Measurements from ENCODE around the gene SYCE3.
A peak's percentile ranks its signal among the peaks of the same experiment; 100 is the strongest.
"Not testable (repeated sequence)": the region's sequence is repeated elsewhere in the genome, so short reads cannot be mapped to it uniquely, and the experiment has no call there.

Gene SYCE3

DNA sequence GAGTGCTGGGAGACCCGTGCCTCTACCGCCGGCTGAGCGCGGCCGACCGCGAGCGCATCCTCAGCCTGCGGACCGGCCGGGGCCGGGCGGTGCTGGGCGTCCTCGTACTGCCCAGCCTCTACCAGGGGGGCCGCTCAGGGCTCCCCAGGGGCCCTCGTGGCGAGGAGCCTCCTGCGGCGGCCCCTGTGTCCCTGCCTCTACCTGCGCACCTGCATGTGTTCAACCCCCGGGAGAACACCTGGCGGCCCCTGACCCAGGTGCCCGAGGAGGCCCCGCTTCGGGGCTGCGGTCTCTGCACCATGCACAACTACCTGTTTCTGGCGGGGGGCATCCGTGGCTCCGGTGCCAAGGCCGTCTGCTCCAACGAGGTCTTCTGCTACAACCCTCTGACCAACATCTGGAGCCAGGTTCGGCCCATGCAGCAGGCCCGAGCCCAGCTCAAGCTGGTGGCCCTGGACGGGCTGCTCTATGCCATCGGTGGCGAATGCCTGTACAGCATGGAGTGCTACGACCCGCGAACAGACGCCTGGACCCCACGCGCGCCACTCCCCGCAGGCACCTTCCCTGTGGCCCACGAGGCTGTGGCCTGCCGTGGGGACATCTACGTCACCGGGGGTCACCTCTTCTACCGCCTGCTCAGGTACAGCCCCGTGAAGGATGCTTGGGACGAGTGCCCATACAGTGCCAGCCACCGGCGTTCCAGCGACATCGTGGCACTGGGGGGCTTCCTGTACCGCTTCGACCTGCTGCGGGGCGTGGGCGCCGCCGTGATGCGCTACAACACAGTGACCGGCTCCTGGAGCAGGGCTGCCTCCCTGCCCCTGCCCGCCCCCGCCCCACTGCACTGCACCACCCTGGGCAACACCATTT lies 13.6 kb downstream of the SYCE3 start:
- DNase-seq (ENCODE audit: low read depth in 2 of 2): no peak

DNA sequence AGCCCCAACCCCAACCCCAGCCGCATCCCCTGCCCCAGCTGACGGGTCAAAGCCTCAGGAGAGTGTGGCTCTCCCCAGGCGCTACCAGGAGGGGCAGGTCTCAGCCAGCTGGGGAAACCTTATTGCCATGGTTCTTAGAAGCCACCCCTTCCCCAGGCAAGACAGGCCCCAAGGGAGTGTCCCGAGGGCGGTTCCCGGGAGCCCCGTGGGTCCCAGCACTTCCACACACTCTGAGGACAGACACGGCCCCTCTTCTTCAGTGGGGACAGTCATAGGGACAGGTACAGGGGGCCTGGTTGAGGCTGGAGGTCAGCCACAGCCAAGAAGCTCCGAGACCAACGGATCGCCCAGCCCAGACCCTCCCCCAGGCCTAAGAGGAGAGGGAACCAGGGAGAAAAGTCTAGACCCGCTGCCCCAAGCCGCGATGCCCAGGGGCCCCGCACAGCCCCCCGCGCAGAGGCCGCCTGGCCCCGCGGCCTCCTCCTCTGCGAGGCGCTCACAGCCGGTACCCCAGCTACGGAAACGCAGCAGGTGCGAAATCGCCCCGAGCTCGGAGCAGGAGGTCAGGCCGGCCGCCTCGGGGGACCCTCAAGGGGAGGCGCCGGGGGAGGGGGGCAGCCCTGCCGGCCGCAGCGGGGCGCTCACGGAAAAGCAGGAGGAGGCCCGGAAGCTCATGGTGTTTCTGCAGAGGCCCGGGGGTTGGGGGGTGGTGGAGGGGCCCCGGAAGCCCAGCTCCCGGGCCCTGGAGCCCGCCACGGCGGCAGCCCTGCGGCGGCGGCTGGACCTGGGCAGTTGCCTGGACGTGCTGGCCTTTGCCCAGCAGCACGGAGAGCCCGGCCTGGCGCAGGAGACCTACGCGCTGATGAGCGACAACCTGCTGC lies 14.4 kb downstream of the SYCE3 start:
- DNase-seq (ENCODE audit: low read depth in 2 of 2): no peak

DNA sequence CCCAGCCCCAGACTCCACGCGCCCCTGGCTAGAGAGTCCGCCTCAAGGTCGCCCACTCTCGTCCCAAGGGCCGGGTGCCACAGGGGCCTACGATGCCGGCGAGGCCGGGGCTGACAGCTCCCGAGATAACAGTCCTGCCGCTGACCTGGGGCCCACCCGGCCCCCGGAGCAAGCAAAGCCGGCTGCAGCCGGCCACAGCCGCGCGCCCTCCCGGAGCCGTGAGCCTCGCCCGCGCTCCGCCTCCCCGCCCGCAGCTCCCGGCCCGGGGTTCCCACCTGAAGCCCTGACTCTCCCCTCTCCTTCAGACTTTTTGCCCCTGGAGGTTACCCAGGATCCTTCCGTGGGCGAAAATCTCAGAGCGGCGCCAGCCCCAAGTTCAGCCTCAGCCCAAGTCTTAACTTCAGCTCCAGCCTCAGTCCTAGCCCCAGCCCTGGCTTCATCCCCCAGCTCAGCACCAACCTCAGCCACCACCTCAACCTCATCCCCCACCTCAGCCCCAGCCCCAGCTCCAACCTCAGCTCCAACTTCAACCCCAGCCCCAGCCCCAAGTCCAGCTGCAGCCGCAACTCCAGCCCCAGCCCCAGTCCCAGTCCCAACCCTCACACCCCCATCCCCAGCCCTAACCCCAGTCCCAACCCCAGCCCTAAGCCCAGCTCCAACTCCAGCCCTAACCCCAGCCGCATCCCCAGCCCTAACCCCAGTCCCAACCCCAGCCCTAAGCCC lies 15.3 kb downstream of the SYCE3 start:
- DNase-seq (ENCODE audit: low read depth in 2 of 2): no peak

DNA sequence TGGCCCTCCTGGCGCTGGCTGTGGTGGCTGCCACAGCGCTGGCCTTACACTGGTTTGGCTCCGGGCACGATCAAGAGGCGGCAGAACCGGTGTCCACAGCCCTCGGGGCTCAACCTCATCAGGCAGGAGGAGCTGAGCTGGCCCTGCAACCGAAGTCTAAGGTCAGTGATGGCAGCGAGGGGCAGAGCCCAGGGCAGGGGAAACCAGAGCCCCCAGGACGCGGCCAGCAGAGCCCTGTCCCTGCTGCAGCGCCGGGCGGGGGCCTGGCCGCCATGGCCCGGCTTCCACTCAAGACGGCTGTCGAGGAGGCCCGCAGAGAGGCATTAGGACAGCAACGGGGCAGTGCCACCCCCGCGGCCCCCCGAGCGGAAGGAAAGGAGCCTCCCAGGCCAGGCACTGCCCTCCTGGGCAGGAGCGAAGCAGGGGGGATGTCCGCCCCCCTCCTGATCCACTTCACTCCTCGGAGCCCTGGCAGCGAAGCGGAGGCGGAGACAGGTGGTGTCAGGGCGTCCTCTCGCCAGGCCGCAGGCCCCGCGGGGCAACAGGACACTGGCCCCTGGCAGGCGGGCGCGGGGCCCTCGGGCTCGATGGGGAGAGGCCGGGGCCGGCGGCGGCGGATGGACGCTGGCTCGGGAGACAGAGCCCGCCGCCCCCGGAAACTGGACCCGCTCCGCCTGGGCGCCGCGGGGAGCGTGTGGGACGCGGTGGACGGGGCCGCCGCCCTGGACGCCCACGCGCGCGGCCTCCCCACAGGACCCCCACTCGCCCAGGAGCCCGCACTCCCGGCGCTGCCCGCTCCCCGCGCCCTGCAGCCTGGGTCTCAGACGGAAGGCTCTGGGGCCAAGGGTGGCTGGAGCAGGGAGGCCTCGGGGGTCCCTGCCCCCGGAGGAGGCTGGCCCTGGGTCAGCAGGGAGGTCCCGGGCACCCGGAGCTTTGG lies 16.1 kb downstream of the SYCE3 start:
- DNase-seq (ENCODE audit: low read depth in 2 of 2): no peak

DNA sequence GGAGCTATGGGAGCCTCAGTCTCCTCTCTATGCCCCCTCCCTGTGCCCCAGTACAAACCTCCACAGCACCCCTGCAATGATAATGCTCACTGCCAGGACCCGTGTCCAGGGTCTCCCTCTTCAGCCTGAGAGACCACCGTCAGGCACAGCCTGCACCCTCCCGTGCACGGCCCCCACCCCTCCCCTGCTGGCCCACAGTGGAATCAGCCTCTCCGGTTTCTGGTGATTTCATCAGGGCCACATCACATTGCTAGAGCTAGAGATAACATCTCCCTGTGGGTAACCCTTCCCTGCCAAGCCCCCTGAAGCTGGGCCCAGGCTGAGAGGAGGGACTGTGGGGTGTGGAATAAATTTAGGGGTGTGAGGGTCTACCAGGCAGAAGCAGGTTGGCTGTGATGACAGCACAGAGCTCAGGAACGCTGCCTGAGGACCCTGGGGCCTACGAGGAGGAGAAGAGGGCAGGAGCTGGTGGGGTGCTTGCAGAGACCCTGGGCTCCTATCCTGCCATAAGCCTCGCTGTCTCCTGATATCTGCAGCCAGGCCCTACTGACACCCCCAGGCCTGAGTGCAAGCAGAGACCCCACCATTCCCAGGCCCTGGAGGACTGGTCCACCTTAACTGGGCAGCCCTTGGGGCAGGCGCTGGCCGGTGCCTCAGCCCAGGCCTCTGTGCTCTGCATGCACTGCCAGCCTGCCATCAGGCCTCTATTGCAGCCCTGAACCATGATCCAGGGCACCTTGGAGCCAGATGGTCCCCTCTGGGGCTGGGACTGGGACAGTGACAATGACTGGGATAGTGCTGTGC lies 17.0 kb downstream of the SYCE3 start, which contains the start of gene KLHDC7B:
Gene KLHDC7B, plus strand, starts transcription at position 378 of the 804 bp plus-strand sequence. Its CDS starts 345 bp downstream, at position 723.
- DNase-seq (ENCODE audit: low read depth in 2 of 2): no peak

DNA sequence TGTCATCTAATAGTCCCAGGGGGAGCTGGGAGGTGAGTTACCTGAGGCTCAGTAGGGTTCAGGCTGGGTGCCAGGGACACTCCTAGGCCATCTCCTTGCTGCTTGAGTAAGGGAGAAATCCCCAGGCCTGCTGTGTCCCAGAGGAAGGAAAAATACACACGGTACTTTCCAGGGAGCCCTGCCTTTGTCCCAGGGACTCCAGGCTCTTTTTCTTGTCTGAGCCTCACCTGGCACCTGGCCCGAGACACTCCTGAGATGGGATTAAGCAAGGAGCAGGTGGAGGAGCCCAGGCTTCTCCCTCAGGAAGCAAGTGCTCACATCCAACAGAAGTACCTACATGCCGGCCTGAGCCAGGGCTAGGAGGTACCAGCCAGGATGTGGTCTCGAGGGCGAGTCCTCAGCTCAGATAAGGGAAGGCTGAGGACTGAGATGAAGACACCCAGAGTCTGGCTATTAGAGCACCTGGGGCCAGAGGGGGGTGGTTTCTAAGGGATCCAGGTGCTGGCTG lies 17.9 kb downstream of the SYCE3 start:
- DNase-seq (ENCODE audit: low read depth in 2 of 2): no peak

DNA sequence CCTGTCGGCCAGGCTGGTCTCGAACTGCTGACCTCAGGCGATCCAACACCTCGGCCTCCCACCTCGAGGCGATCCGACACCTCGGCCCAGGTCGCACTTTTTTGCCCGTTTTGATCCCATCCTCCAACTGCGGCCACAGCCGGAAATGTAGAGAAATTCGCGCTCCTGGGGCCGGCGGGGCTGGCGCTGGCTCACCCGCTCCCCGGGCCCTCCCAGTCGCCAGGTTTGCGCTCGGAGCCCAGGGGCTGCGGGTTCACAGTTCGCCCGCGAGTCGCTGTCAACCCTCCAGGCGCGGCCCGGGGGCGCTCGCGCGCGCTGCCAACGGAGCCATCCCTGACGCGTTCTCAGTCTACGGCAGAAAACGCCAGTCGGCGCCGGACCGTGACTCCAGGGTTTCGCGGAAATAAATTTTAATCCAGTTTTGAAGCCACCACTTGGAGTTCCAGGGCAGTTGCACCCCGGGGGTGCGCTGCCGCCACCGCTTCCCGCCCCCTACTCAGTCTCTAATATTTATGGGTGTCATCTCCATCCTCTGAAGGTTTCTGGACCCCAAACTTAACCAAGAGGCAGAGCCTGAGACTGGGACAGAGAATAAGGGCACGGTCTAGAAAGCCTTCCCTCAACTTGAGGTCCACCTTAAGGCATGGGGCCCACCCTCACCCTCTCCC lies 18.5 kb downstream of the SYCE3 start:
- DNase-seq (ENCODE audit: low read depth in 2 of 2): peak; percentile 63 to 76

DNA sequence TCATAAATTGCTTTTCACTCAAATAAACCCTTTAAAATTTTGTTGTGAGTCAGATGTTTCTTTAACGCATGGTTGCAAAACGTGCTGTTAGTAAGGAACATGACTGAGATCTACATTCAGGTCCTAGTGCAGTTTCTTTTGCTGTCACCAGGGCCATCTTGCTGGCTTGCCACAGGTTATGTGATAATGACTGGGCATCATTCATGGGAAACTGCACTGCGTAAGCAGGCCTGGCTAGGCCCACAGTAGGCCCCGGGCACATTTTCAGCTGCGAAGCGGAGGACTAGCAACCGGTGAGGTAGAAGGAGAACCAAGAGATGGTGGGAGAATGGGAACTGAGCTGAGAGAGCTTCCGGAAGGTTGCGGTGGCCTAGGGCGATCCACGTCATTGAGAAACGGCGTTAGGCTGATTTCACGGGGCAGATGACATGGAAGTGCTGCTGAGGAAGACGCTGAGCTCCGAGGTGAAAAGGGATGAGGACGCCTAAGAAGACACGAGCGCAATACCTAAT lies 20.2 kb downstream of the SYCE3 start:
- DNase-seq (ENCODE audit: low read depth in 2 of 2): no peak

DNA sequence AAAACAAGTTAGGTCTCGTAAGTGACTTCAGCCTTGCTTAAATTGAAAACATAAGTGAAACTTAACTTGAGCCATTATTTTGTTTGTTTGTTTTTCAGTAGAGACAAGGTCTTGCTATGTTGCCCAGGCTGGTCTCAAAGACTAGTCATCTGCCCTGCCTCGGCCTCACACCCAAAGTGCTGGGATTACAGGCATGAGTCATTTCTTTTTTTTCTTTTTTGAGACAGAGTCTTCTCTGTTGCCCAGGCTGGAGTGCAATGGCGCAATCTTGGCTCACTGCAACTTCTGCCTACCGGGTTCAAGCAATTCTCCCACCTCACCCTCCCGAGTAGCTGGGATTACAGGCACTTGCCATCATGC lies 21.1 kb downstream of the SYCE3 start:
- DNase-seq (ENCODE audit: low read depth in 2 of 2): not testable (repeated sequence)

DNA sequence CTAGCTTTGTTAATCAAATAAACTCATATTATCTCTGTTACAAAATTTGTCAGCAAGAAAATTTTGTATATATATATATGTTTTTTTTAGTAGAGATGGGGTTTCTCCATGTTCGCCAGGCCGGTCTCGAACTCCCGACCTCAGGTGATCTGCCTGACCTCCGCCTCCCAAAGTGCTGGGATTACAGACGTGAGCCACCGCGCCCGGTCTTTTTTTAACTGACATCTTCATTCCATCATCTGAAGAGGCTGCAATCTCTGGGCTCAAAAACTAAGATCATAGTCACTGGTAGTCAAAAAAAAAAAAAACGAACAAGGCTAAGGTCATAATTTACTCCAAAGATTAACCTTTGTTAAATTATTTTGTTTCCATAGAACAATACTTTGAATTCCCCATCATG lies 22.3 kb downstream of the SYCE3 start:
- DNase-seq (ENCODE audit: low read depth in 2 of 2): no peak

DNA sequence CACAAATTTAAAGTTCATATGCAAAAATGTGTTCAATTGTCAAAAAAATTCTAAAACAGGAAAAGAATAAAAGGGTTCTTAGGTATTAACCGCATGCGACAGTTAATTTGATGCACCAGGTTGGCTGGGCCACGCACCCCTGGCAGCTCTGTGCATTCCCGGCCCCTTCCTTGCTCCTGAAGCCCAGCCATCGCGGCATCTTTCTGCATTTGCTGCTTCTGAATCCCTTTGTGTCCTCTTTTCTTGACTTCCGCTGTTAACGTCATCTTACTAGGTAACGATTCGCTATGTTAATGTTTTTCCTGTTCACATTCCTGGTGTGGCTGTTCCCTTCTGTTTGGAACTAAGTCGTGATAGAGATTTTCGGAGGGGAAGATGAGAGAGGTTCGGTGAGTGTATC lies 25.0 kb downstream of the SYCE3 start:
- DNase-seq (ENCODE audit: low read depth in 2 of 2): no peak

DNA sequence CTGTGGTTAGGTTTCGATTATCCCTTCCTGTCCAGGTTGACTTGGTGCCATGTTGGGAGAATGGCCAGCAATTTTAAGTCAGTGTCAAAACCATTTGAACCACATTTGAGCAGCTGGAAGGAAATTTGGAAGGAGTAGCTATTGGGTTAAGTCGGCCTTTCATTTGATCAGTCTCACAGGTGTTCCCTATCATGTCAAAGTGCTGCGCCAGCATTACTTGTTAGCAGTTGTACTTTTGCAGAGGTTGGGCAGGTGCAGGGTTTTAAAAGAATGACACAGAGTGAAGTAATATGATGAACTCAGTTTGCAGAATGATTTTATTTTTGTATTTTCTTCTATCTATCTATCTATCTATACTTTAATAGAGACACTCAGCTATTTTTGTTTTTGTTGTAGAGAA lies 26.5 kb downstream of the SYCE3 start:
- no peak for DNase-seq (ENCODE audit: low read depth in 2 of 2)

DNA sequence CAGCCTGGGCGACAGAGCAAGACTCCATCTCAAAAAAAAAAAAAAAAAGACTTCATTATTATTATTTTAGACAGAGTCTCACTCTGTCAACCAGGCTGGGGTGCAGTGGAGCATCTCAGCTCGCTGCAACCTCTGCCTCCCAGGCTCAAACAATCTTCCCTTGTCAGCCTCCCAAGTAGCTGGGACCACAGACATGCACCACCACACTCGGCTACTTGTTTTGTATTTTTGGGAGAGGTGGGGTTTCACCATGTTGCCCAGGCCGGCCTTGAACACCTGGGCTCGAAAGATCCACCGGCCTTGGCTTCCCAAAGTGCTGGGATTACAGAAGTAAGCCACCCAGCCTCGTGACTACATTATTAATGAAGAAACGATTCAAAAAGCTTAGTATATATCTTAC lies 27.6 kb downstream of the SYCE3 start:
- DNase-seq (ENCODE audit: low read depth in 2 of 2): no peak

DNA sequence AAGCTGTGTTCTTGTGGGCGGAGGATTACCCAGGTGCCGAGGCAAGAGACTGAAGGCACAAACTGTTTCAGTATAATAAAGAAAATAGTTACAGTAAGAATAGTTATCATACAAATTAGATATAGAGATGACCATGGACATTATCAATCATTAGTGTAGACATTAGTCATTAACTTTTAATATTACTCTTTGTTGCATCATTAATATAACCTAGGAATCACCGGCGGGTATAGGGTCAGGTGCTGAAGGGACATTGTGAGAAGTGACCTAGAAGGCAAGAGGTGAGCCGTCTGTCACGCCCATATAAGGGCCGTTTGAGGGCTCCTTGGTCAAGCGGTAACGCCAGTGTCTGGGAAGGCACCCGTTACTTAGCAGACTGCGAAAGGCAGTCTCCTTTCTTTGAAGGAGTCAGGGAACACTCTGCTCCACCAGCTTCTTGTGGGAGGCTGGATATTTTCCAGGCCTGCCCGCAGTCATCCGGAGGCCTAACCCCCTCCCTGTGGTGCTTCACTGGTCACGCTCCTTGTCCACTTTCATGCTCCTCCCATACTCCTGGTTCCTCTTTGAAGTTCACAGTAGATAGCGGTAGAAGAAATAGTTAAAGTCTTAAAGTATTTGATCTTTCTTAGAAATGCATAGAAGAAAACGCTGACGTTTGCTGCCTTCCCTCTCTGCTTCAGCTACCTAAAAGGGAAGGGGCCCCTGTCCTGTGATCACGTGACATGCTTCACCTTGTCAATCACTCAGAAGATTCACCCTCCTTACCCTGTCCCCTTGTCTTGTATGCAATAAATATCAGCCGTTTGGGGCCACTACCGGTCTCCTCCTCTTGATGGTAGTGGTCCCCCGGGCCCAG lies 28.6 kb downstream of the SYCE3 start:
- not testable (repeated sequence) for DNase-seq (ENCODE audit: low read depth in 2 of 2)

DNA sequence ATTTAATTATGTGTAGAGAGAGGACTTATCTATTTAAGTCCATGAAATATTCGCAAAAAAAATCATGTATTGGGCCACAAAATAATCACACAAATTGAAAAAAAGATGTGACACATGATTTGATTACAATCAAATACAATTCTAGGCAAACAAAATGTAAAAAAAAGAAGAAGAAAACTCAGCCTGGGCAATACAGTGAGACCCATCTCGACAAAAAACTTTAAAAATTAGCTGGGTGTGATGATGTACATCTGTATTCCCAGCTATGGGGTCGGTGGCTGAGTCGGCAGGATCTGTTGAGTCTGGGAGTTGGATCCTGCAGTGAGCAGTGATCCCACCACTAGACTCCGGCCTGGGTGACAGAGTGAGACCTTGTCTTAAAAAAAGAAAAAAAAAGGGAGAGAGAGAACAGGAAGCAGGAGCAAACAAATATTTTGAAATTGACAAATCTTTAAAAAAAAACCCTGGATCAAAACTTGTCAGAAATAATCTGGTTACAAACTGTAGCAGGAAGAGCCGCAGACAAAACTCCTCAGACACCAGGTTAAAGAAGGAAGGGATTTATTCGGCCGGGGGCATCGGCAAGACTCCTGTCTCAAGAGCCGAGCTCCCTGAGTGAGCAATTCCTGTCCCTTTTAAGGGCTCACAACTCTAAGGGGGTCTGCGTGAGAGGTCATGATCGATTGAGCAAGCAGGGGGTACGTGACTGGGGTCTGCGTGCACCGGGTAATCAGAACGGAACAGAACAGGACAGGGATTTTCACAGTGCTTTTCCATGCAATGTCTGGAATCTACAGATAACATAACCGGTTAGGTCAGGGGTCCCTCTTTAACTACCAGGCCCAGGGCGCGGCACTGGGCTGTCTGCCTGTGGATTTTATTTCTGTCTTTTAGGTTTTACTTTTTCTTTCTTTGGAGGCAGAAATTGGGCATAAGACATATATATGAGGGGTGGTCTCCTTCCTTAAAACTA lies 29.6 kb downstream of the SYCE3 start:
- DNase-seq (ENCODE audit: low read depth in 2 of 2): no peak

DNA sequence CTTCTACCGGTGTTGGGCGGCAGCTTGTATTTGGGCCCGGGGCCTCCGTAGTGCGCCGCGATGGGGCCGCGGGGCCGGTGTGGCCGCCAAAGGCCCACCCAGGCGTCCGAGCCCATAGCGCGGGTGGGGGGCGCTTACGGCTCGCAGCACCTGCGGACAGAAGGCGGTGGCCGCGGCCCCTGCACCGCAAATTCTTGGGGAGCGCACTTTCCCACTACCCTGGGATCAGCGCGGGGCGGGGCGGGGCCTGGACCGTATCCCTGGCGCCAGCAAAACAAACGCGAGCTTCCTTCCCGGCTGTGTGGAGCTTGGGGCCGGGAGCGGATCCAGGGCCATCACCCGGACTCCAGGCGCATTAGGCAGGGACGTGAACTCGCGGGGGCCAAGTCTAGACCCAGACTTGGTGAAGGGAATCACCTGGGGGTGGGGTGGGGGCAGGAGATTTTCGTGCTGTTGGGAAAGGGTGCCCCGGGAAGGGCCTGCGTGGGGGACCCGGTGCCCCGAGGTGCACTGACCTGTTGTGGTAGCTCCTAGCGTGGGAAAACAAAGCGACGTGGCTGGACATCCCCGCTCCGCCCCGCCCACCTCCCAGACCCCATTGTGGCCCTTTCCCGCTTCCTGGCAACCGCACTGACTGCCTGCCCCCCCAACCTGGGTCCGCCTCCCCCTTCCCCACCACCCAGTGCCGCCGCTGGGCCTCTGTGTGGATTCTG lies 30.6 kb downstream of the SYCE3 start:
- no peak for DNase-seq (ENCODE audit: low read depth in 2 of 2)
